Measurements from ENCODE around the gene KCMF1. TPM values are rescaled to one million over a fixed set of nuclear protein-coding genes. Genes with fewer than 3 reads are reported as not detected.

KCMF1 gene
- total and polyA plus RNA-seq, 8 donors, result 2.3 to 88.4 (median 44.5) TPM

- Histone ChIP-seq H3K27me3 (no peaks in the 10 kb centered on the region), H3K4me3 (no peak overlapping the region), H3K36me3 (peaks cover 0 to 24% (median 12%) of the 10 kb centered on the region in 4 donors), H3K4me1 (peaks cover 20 to 72% (median 40%) of the 10 kb centered on the region in 4 donors), H3K27ac (peak overlapping the region in 1 of 5 donors; percentile 38), H3K9me3 (no peaks in the 10 kb centered on the region)
- no peak for TF ChIP-seq EP300 (IDR thresholded peaks at IDR 0.05)
- intact Hi-C loops (cut with DNase I; ENCODE audit: low total_unique reads), result no loop called here
- WGBS, 5 donors, result 86 to 95% (median 91%) methylated on average over 4 of the region's 4 CpGs
- no peak for DNase-seq
Measured at GRCh38 chr2:84962917-84963316, 8.0 kb upstream of the KCMF1 start.

GRCh38 chr2:84963323-84963691, 7.7 kb upstream of the KCMF1 start:
- Histone ChIP-seq H3K27me3 (no peaks in the 10 kb centered on the region), H3K27ac (peak overlapping the region in 1 of 5 donors; percentile 38), H3K4me3 (no peak overlapping the region), H3K9me3 (no peaks in the 10 kb centered on the region), H3K36me3 (peaks cover 0 to 24% (median 12%) of the 10 kb centered on the region in 4 donors), H3K4me1 (peaks cover 20 to 72% (median 40%) of the 10 kb centered on the region in 4 donors)
- TF ChIP-seq POLR2A (IDR thresholded peaks at IDR 0.05), result no peak
- no peak for TF ChIP-seq EP300 (IDR thresholded peaks at IDR 0.05)
- TF ChIP-seq CTCF (IDR thresholded peaks at IDR 0.05), result no peak
- no peak for TF ChIP-seq POLR2AphosphoS5 (IDR thresholded peaks at IDR 0.05)
- DNase-seq, result no peak
- WGBS, 5 donors, result 65 to 95% (median 86%) methylated on average over 2 of the region's 2 CpGs
- intact Hi-C loops (cut with DNase I; ENCODE audit: low total_unique reads), result no loop called here

GRCh38 chr2:84963692-84964405, 7.1 kb upstream of the KCMF1 start:
- Histone ChIP-seq H3K36me3 (peaks cover 0 to 24% (median 12%) of the 10 kb centered on the region in 4 donors), H3K27ac (peak overlapping the region in 2 of 5 donors; percentile 13 to 38), H3K4me1 (peaks cover 21 to 72% (median 42%) of the 10 kb centered on the region in 4 donors), H3K4me3 (no peak overlapping the region), H3K27me3 (no peaks in the 10 kb centered on the region), H3K9me3 (no peaks in the 10 kb centered on the region)
- no peak for TF ChIP-seq POLR2A (IDR thresholded peaks at IDR 0.05)
- TF ChIP-seq POLR2AphosphoS5 (IDR thresholded peaks at IDR 0.05), result peak in 2 of 3 donors; percentile 31 to 46
- no peak for DNase-seq
- intact Hi-C loops (cut with DNase I; ENCODE audit: low total_unique reads), result no loop called here
- 66 to 81% (median 78%) methylated on average over 9 of the region's 9 CpGs for WGBS, 5 donors

GRCh38 chr2:84964406-84965191, 6.4 kb upstream of the KCMF1 start:
- DNase-seq, result no peak
- intact Hi-C loops (cut with DNase I; ENCODE audit: low total_unique reads), result no loop called here
- Histone ChIP-seq H3K9me3 (no peaks in the 10 kb centered on the region), H3K27ac (peak overlapping the region in 1 of 5 donors; percentile 38), H3K4me1 (peaks cover 29 to 72% (median 45%) of the 10 kb centered on the region in 4 donors), H3K27me3 (no peaks in the 10 kb centered on the region), H3K4me3 (no peak overlapping the region), H3K36me3 (peaks cover 0 to 24% (median 12%) of the 10 kb centered on the region in 4 donors)
- WGBS, 5 donors, result 91 to 94% (median 92%) methylated on average over 9 of the region's 9 CpGs
- TF ChIP-seq POLR2A (IDR thresholded peaks at IDR 0.05), result no peak
- TF ChIP-seq EP300 (IDR thresholded peaks at IDR 0.05), result no peak
- TF ChIP-seq CTCF (IDR thresholded peaks at IDR 0.05), result no peak
- no peak for TF ChIP-seq POLR2AphosphoS5 (IDR thresholded peaks at IDR 0.05)

GRCh38 chr2:84965192-84965516, 5.8 kb upstream of the KCMF1 start:
- TF ChIP-seq POLR2A (IDR thresholded peaks at IDR 0.05) (no peak), POLR2AphosphoS5 (IDR thresholded peaks at IDR 0.05) (no peak), EP300 (IDR thresholded peaks at IDR 0.05) (no peak), CTCF (IDR thresholded peaks at IDR 0.05) (no peak)
- DNase-seq, result no peak
- H3K27ac ChIP-seq, result peak overlapping the region in 1 of 5 donors; percentile 38

More at GRCh38 chr2:84965192-84965516, 5.8 kb upstream of the KCMF1 start:
- no peak overlapping the region for H3K4me3 ChIP-seq
- intact Hi-C loops (cut with DNase I; ENCODE audit: low total_unique reads), result no loop called here
- no peaks in the 10 kb centered on the region for H3K27me3 ChIP-seq
- H3K9me3 ChIP-seq, result no peaks in the 10 kb centered on the region
- H3K4me1 ChIP-seq, result peaks cover 31 to 71% (median 45%) of the 10 kb centered on the region in 4 donors
- peaks cover 0 to 24% (median 12%) of the 10 kb centered on the region in 4 donors for H3K36me3 ChIP-seq
